Activated naive CD4-positive, alpha-beta T cell treated with anti-CD3 and anti-CD28 coated beads, Interleukin-2, amount 10 ng/mL, durations not matched to agents 7 days and 5 days (primary cell): Measurements from ENCODE around the gene SLC33A1.
"Not testable (repeated sequence)": the region's sequence is repeated elsewhere in the genome, so short reads cannot be mapped to it uniquely, and the experiment has no call there.

Source experiments
- CTCF ChIA-PET: fragments of 350-600 bp; sonication (Branson Sonifier 250); formaldehyde crosslinking; loops from one replicate; lab custom pipeline; 2021; ENCODE audit warnings: antibody characterized with exemption; lab: Charles Lee
- DNase-seq: peaks from one replicate; pipeline ENCODE4 v3.0.0-alpha.2; 2020
- H3K27ac Mint-ChIP-seq: one replicate; pipeline ENCODE4 v1.8.0; 2021; ENCODE audit warnings: mild to moderate bottlenecking, moderate library complexity, mixed read lengths
- H3K27me3 Mint-ChIP-seq: one replicate; pipeline ENCODE4 v1.8.0; 2021; ENCODE audit warnings: mild to moderate bottlenecking, mixed read lengths
- H3K36me3 Mint-ChIP-seq: one replicate; pipeline ENCODE4 v1.8.0; 2021; ENCODE audit warnings: mixed read lengths
- H3K4me1 Mint-ChIP-seq: one replicate; pipeline ENCODE4 v1.8.0; 2021; ENCODE audit warnings: mixed read lengths
- H3K4me3 Mint-ChIP-seq: one replicate; pipeline ENCODE4 v1.8.0; 2021; ENCODE audit warnings: mild to moderate bottlenecking, moderate library complexity, mixed read lengths
- H3K9me3 Mint-ChIP-seq: one replicate; pipeline ENCODE4 v1.8.0; 2021; ENCODE audit warnings: mixed read lengths

The SLC33A1 gene

GRCh38 chr3:155849404-155849803, 4.8 kb downstream of the SLC33A1 start:
- Mint-ChIP-seq H3K4me1 (peaks cover 52% of the 10 kb centered on the region), H3K36me3 (peaks cover 38% of the 10 kb centered on the region)
- H3K4me3 Mint-ChIP-seq, H3K27ac Mint-ChIP-seq, H3K27me3 Mint-ChIP-seq, DNase-seq, H3K9me3 Mint-ChIP-seq, CTCF ChIA-PET: not testable (repeated sequence)

GRCh38 chr3:155847993-155848392, 6.2 kb downstream of the SLC33A1 start:
- Mint-ChIP-seq H3K36me3 (peaks cover 36% of the 10 kb centered on the region), H3K4me1 (peaks cover 54% of the 10 kb centered on the region)
- CTCF ChIA-PET, result no interaction called here

DNA sequence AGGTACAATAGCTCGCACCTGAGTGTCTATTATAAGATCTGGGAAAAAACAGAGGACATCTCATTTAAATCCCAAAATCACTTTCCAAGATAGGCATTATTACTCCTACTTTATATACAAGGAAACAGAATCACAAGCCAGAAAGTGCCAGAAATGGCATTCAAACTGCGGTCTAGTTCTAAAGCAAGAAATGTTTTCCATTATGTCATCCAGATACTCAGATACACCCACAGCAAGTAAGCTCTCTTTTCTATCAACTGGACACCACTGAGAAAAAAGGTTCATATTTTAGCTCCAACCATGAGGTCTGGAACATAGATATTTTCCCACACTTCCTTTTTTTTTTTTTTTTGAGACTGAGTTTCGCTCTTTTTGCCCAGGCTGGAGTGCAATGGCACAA, 8.1 kb downstream of the SLC33A1 start:
- Mint-ChIP-seq H3K36me3 (peaks cover 25% of the 10 kb centered on the region), H3K9me3 (no peaks in the 10 kb centered on the region), H3K4me3 (no peak overlapping the region), H3K27ac (no peak overlapping the region), H3K27me3 (no peaks in the 10 kb centered on the region), H3K4me1 (peaks cover 38% of the 10 kb centered on the region)
- CTCF ChIA-PET, result interaction anchor here (0.9 to 1.9 kb wide), 2 partner anchors 12 to 40 kb away, joined by 3 to 5 read pairs; partner anchors contain the start of gene C3orf33
- no peak for DNase-seq

More at GRCh38 chr3:155847993-155848392, 6.2 kb downstream of the SLC33A1 start:
- no peak for DNase-seq
- no peak overlapping the region for H3K4me3 Mint-ChIP-seq
- no peaks in the 10 kb centered on the region for H3K9me3 Mint-ChIP-seq
- H3K27me3 Mint-ChIP-seq, result no peaks in the 10 kb centered on the region
- H3K27ac Mint-ChIP-seq, result no peak overlapping the region

DNA sequence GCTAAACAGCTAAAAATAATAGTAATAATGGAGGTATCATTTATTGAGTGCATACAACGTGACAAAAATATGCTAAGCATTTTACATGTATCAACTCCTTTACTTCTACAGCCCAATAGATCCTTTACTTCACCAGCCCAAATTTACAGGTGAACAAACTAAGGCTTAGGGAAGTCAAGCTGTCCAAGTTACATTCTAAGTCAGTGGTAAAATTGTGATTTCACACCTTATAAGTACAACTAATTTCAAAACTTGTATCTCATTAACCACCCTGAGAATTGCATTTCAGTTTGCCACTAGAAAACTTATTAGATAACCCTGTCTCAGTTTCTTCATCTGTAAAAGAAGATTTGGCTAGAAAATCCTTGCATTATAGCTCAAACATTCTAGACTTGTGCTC, 10.7 kb downstream of the SLC33A1 start:
- H3K27ac Mint-ChIP-seq, result no peak overlapping the region
- H3K4me3 Mint-ChIP-seq, result no peak overlapping the region
- H3K9me3 Mint-ChIP-seq, result no peaks in the 10 kb centered on the region
- DNase-seq, result no peak
- CTCF ChIA-PET, result interaction anchor here (1.4 kb wide), 1 partner anchor 37 kb away, joined by 4 read pairs; no protein-coding TSS in a partner anchor
- H3K27me3 Mint-ChIP-seq, result no peaks in the 10 kb centered on the region
- H3K36me3 Mint-ChIP-seq, result peaks cover 16% of the 10 kb centered on the region
- peaks cover 24% of the 10 kb centered on the region for H3K4me1 Mint-ChIP-seq

GRCh38 chr3:155835341-155836071, 18.7 kb downstream of the SLC33A1 start:
- Mint-ChIP-seq H3K27ac (no peak overlapping the region), H3K4me3 (no peak overlapping the region)
- CTCF ChIA-PET, result interaction anchor here (0.6 to 1.4 kb wide), 3 partner anchors 12 to 96 kb away, joined by 3 to 6 read pairs (median 3); partner anchors contain the start of gene C3orf33

DNA sequence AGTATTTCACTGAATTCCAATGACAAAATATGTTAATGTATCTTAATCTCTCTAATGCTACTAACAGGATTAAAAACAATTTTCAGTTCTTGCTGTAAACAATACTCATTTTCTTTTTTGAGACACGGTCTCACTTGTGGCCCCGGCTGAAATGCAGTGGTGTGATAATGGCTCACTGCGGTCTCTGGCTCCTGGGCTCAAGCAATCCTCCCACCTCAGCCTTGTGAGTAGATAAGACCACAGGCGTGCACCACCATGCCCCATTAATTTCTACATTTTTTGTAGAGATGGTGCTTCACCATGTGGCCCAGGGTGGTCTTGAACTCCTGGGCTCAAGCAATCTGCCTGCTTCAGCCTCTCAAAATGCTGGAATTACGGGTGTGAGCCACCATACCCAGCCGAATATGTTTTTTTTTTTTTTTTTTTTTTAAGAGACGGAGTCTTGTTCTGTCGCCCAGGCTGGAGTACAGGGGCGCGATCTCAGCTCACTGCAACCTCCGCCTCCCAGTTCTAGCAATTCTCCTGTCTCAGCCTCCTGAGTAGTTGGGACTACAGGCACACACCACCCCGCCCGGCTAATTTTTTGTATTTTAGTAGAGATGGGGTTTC, 25.6 kb downstream of the SLC33A1 start:
- H3K9me3 Mint-ChIP-seq, H3K4me3 Mint-ChIP-seq, DNase-seq, CTCF ChIA-PET, H3K4me1 Mint-ChIP-seq, H3K27ac Mint-ChIP-seq, H3K27me3 Mint-ChIP-seq: not testable (repeated sequence)
- H3K36me3 Mint-ChIP-seq, result peaks cover 18% of the 10 kb centered on the region

More at GRCh38 chr3:155835341-155836071, 18.7 kb downstream of the SLC33A1 start:
- H3K27me3 Mint-ChIP-seq, result no peaks in the 10 kb centered on the region
- no peaks in the 10 kb centered on the region for H3K4me1 Mint-ChIP-seq
- DNase-seq, result no peak
- H3K36me3 Mint-ChIP-seq, result peaks cover 15% of the 10 kb centered on the region
- H3K9me3 Mint-ChIP-seq, result no peaks in the 10 kb centered on the region

DNA sequence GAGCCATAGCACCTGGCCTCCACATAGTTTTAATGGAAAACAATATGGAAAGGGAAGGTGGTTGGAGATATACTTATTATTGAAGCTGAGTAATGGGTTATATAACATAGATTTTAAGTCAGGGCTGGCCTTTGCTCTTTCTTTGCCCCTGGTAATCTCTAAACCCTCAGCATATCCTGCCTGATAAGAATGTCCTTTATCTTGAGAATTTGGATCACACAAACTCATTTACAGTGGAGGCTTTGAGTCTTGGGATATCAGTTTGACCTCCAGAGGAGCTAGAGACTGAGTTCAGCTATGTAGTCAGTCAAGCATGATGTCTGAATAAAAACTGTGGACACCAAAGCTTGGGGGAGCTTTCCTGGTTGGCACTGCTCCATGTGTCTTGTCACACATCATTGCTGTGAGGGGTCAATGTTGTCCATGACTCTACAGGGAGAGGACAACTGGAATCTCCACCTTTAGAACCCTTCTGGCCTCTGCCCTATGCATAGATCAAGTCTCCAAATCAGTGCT, 39.1 kb downstream of the SLC33A1 start:
- Mint-ChIP-seq H3K27ac (no peak overlapping the region), H3K4me1 (no peaks in the 10 kb centered on the region), H3K36me3 (no peaks in the 10 kb centered on the region), H3K4me3 (no peak overlapping the region), H3K27me3 (no peaks in the 10 kb centered on the region), H3K9me3 (no peaks in the 10 kb centered on the region)
- CTCF ChIA-PET, result interaction anchor here (3.1 kb wide), 1 partner anchor 9 kb away, joined by 13 read pairs; the partner anchor contains the start of gene C3orf33
- DNase-seq, result no peak

DNA sequence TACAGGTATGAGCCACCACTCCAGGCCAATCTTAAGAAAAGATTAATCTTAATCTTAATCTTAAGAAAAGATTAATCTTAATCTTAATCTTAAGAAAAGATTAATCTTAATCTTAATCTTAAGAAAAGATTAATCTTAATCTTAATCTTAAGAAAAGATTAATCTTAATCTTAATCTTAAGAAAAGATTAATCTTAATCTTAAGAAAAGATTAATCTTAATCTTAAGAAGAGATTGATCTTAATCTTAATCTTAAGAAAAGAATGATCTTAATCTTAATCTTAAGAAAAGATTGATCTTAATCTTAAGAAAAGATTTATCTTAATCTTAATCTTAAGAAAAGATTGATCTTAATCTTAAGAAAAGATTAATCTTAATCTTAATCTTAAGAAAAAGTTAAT, 41.0 kb downstream of the SLC33A1 start:
- peaks cover 12% of the 10 kb centered on the region for H3K27me3 Mint-ChIP-seq
- H3K36me3 Mint-ChIP-seq, H3K4me1 Mint-ChIP-seq, CTCF ChIA-PET, H3K27ac Mint-ChIP-seq, H3K4me3 Mint-ChIP-seq, DNase-seq, H3K9me3 Mint-ChIP-seq: not testable (repeated sequence)

- H3K4me1 Mint-ChIP-seq, result peaks cover 13% of the 10 kb centered on the region
- H3K4me3 Mint-ChIP-seq, result no peak overlapping the region
- H3K36me3 Mint-ChIP-seq, result no peaks in the 10 kb centered on the region
- no peak for DNase-seq
- CTCF ChIA-PET, result no interaction called here
- H3K9me3 Mint-ChIP-seq, result no peaks in the 10 kb centered on the region
- peaks cover 12% of the 10 kb centered on the region for H3K27me3 Mint-ChIP-seq
- H3K27ac Mint-ChIP-seq, result no peak overlapping the region
Observed at GRCh38 chr3:155809181-155809580, 45.0 kb downstream of the SLC33A1 start.

GRCh38 chr3:155807823-155808222, 46.4 kb downstream of the SLC33A1 start:
- Mint-ChIP-seq H3K27ac (no peak overlapping the region), H3K4me3 (no peak overlapping the region), H3K27me3 (peaks cover 12% of the 10 kb centered on the region), H3K9me3 (no peaks in the 10 kb centered on the region), H3K4me1 (peaks cover 13% of the 10 kb centered on the region), H3K36me3 (no peaks in the 10 kb centered on the region)
- CTCF ChIA-PET, result interaction anchor here (2.4 to 3.4 kb wide), 2 partner anchors 63 to 87 kb away, joined by 12 to 39 read pairs; partner anchors contain the start of gene GMPS
- no peak for DNase-seq

DNA sequence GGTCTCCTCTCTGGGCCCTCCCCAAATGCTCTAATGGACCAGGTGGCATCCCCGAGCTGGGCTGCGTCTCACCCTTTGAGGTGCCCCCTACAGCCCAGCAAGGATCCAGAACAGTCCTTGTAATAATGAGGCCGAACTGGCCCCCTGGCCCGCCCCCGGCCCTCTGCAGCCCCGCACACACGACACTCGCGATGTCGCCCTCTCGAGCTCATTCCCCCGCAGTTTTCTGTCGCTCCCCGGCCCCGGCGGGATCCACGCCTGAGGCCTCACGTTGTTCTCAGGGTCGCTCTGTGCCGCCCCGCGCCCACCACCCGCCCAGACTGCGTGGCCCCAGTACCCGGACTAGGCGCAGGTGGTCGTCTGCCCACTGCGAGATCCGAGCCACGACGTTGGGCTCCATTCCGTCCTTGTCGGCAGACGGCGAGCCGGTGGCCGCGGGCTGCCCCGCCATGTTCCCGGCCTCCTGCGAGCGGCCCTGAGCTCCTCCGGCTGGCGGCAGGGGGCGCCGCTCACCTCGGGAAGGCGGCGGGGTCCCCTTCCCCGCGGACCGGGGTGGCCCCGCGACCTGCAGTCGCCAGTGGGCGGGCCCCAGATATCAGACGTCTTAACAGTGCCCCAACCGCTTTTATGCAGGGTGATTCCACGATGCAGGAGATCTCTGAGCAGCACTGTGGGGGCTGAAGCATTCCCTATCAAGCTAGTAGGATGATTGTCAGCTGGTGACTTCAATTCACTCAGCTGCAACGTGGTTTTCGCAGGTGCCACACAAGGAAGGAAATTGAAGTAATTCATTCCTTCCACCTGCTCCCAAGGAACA, 48.2 kb downstream of the SLC33A1 start, which contains the start of gene C3orf33:
Gene C3orf33, minus strand, starts transcription at position 477 of the 817 bp plus-strand sequence. Its CDS starts 26 bp downstream, at position 451.
- DNase-seq, result peak; percentile 76
- peak within 1 kb of the TSS; percentile 29 for H3K27ac Mint-ChIP-seq
- H3K36me3 Mint-ChIP-seq, result no peaks in the 10 kb centered on the region
- CTCF ChIA-PET, result interaction anchor here (0.6 to 3.4 kb wide), 40 partner anchors 9 to 581 kb away, joined by 3 to 39 read pairs (median 5); partner anchors contain the start of genes GMPS and SLC33A1
- peak within 1 kb of the TSS; percentile 80 for H3K4me3 Mint-ChIP-seq
- H3K4me1 Mint-ChIP-seq, result peaks cover 13% of the 10 kb centered on the region
- H3K27me3 Mint-ChIP-seq, result peaks cover 12% of the 10 kb centered on the region
- no peaks in the 10 kb centered on the region for H3K9me3 Mint-ChIP-seq

GRCh38 chr3:155805204-155805801, 48.9 kb downstream of the SLC33A1 start:
- Mint-ChIP-seq H3K36me3 (no peaks in the 10 kb centered on the region), H3K9me3 (no peaks in the 10 kb centered on the region), H3K4me3 (peak overlapping the region; percentile 80), H3K27ac (peak overlapping the region; percentile 15), H3K27me3 (peaks cover 12% of the 10 kb centered on the region), H3K4me1 (peaks cover 13% of the 10 kb centered on the region)
- CTCF ChIA-PET, result interaction anchor here (0.7 to 3.4 kb wide), 35 partner anchors 9 to 454 kb away, joined by 3 to 39 read pairs (median 5); partner anchors contain the start of genes GMPS and SLC33A1
- DNase-seq, result no peak

DNA sequence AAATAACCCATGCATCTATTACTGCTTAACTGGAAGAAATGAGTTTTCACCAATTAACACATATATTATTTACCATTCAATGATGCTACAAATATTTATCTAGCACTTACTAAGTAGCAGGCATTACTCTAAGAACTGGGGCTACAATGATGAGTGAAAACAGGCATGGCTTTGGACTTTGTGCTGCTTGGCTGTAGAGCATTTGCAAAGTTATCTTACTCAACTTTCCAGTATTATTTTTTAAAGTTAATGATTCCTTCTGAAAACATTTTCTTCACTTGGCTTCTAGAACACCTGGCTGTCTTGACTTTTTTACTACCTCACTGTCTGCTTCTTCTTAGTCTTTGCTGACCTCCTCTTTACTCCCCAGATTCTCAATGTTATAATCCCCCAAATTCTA, 49.9 kb downstream of the SLC33A1 start:
- H3K4me3 Mint-ChIP-seq, result no peak overlapping the region

More for the DNA sequence above, 49.9 kb downstream of the SLC33A1 start:
- CTCF ChIA-PET, result no interaction called here
- Mint-ChIP-seq H3K4me1 (peaks cover 13% of the 10 kb centered on the region), H3K27me3 (peaks cover 6% of the 10 kb centered on the region), H3K36me3 (no peaks in the 10 kb centered on the region), H3K9me3 (no peaks in the 10 kb centered on the region), H3K27ac (no peak overlapping the region)
- DNase-seq, result no peak
